GM12878 (cell line): ENCODE data around the gene CARD18. TPM values are rescaled to one million over a fixed set of nuclear protein-coding genes. Genes with fewer than 3 reads are reported as not detected.

Source experiments
- ATAC-seq: fragments of 200-7000 bp; cut with Tn5 transposase; 3 replicates; pipeline ENCODE4 v1.9.1; 2020; ENCODE audit warnings: mild to moderate bottlenecking, moderate library complexity
- BruUV-seq: library from RNA; stranded (reverse); fragments of 400-500 nt; replicated peaks from 2 replicates; lab custom pipeline; 2021; lab: Mats Ljungman, UMichigan
- CTCF ChIA-PET: fragments of 300-600 bp; sonication (Branson Sonifier 250); formaldehyde crosslinking; extraction: SDS; loops from one replicate; lab custom pipeline; 2021; ENCODE audit warnings: inconsistent platforms; lab: Yijun Ruan, JAX
- POLR2A ChIA-PET: fragments of 350-600 bp; formaldehyde crosslinking; extraction: SDS; loops from one replicate; lab custom pipeline; 2021; ENCODE audit warnings: inconsistent platforms; lab: Charles Lee
- RAD21 ChIA-PET: fragments of 300-600 bp; sonication (Branson Sonifier 250); formaldehyde crosslinking; loops from one replicate; lab custom pipeline; 2023; ENCODE audit warnings: antibody characterized with exemption; ENCODE audit not compliant: unreplicated experiment; lab: Charles Lee
- SMC1A ChIA-PET: fragments of 300-600 bp; sonication (Branson Sonifier 250); formaldehyde crosslinking; loops from one replicate; lab custom pipeline; 2023; ENCODE audit not compliant: unreplicated experiment, uncharacterized antibody; lab: Charles Lee
- DNase-seq: peaks from one replicate; pipeline ENCODE4 v3.0.0-alpha.2; 2011; ENCODE audit warnings: low read depth, low spot score
- FAIRE-seq: peaks from 3 replicates; lab custom pipeline; 2011; peaks lifted over from hg19 to GRCh38; lab: Jason Lieb, UNC
- H2AFZ ChIP-seq: 2 replicates; pipeline ENCODE4 v1.6.0; 2011; ENCODE audit warnings: low read depth, low read length, control low read depth; ENCODE audit not compliant: control insufficient read depth
- H3K27ac ChIP-seq: 2 replicates; pipeline ENCODE4 v1.5.1; 2011; ENCODE audit warnings: control low read depth; ENCODE audit not compliant: control insufficient read depth, insufficient read depth
- H3K27me3 ChIP-seq, 2 experiments: replicated peaks in 1 of 2; 2 replicates each; pipeline versions ENCODE4 v1.6.0 to v1.6.1; 2011; ENCODE audit warnings: low read length in 1 of 2; ENCODE audit not compliant: control insufficient read depth in 2 of 2, insufficient read depth in 2 of 2
- H3K36me3 ChIP-seq, 2 experiments: 2 replicates each; pipeline ENCODE4 v1.5.1; 2011; ENCODE audit warnings: low read length in 1 of 2; ENCODE audit not compliant: control insufficient read depth in 2 of 2, insufficient read depth in 2 of 2
- H3K4me1 ChIP-seq: 2 replicates; pipeline ENCODE4 v1.6.1; 2011; ENCODE audit warnings: mild to moderate bottlenecking, low read length, moderate library complexity, mixed read lengths; ENCODE audit not compliant: control insufficient read depth, insufficient read depth
- H3K4me2 ChIP-seq: 2 replicates; pipeline ENCODE4 v1.6.0; 2011; ENCODE audit warnings: control low read depth; ENCODE audit not compliant: control insufficient read depth, insufficient read depth
- H3K4me3 ChIP-seq: fragments of 200-600 bp; sonication (generic); 2 replicates; pipeline ENCODE4 v1.5.1; 2016
- H3K79me2 ChIP-seq: 2 replicates; pipeline ENCODE4 v1.6.0; 2011; ENCODE audit warnings: low read length; ENCODE audit not compliant: control insufficient read depth, insufficient read depth
- H3K9ac ChIP-seq: 2 replicates; pipeline ENCODE4 v1.8.0; 2011; ENCODE audit warnings: low read length, control low read depth, mixed read lengths; ENCODE audit not compliant: control insufficient read depth, insufficient read depth
- H3K9me3 ChIP-seq: replicated peaks from 3 replicates; pipeline ENCODE4 v1.5.1; 2011; ENCODE audit warnings: mild to moderate bottlenecking, low read length; ENCODE audit not compliant: control insufficient read depth, insufficient read depth
- H4K20me1 ChIP-seq: 2 replicates; pipeline ENCODE4 v1.6.0; 2011; ENCODE audit not compliant: control insufficient read depth, insufficient read depth
- CUX1 ChIP-seq: IDR thresholded peaks from 2 replicates; pipeline ENCODE4 v1.6.1; 2012; ENCODE audit warnings: improper control_type of control experiment, low read depth, low read length; ENCODE audit not compliant: insufficient replicate concordance
- E2F4 ChIP-seq: IDR thresholded peaks from 2 replicates; pipeline ENCODE4 v1.6.1; 2012; ENCODE audit warnings: low read depth, low read length, improper control_type of control experiment
- FOXK2 ChIP-seq: fragments of 450-650 bp; IDR thresholded peaks from 2 replicates; pipeline ENCODE4 v1.6.1; 2017; ENCODE audit warnings: mild to moderate bottlenecking, moderate library complexity
- HDAC2 ChIP-seq: fragments of 200-600 bp; sonication (generic); IDR thresholded peaks from 2 replicates; pipeline ENCODE4 v1.6.1; 2017
- HDAC6 ChIP-seq: fragments of 200-600 bp; sonication (generic); IDR thresholded peaks from one replicate; pipeline ENCODE4 v1.8.0; 2017; ENCODE audit warnings: antibody characterized with exemption; ENCODE audit not compliant: unreplicated experiment
- IRF5 ChIP-seq: fragments of 450-650 bp; IDR thresholded peaks from 2 replicates; pipeline ENCODE4 v1.6.1; 2017; ENCODE audit warnings: borderline replicate concordance
- KDM1A ChIP-seq: fragments of 200-600 bp; sonication (generic); IDR thresholded peaks from 2 replicates; pipeline ENCODE4 v1.6.1; 2016; ENCODE audit warnings: borderline replicate concordance
- SMC3 ChIP-seq: IDR thresholded peaks from 2 replicates; pipeline ENCODE4 v1.6.1; 2011; ENCODE audit warnings: low read length, improper control_type of control experiment, borderline replicate concordance
- WGBS: methylation state at CpG from one replicate; pipeline ENCODE4 v1.1.6; 2016; ENCODE audit warnings: low lambda C conversion rate; ENCODE audit not compliant: insufficient replicate concordance, insufficient coverage; ENCODE audit errors: missing lambda C conversion rate; 5-methylcytosine and 5-hydroxymethylcytosine counted together
- in situ Hi-C: fragments of 300-500 bp; cut with MboI; formaldehyde crosslinking; loops from 9 replicates; pipeline ENCODE4 v1.14.3; 2018; ENCODE audit warnings: mixed read lengths
- intact Hi-C: fragments of 100-400 bp; cut with micrococcal nuclease; formaldehyde crosslinking; loops from one replicate; pipeline ENCODE4 v1.14.2; 2022; ENCODE audit not compliant: unreplicated experiment
- polyA plus RNA-seq, 11 experiments: library from polyadenylated mRNA; depleted of rRNA in 4 of 11; unstranded in 6 of 11; stranded (reverse) in 5 of 11; fragments of >200 nt; fragmentation: Nextera tagmentation in 4 of 11; fragmentation: Illumina TruSeq in 1 of 11; extraction: Ambion mirVana in 4 of 11; extraction: Trizol in 1 of 11; gene quantifications; 1 replicate in 1 of 11; 2 replicates in 10 of 11; pipeline versions ENCODE4 v1.2.1 to v1.2.3, GENCODE V29; 2011 to 2016; ENCODE audit warnings: inconsistent platforms in 2 of 11, missing spikeins in 2 of 11, low read depth in 1 of 11
- total RNA-seq, 4 experiments: library from RNA; depleted of rRNA in 3 of 4; stranded (reverse); fragments of >200 nt in 3 of 4; fragmentation: Illumina TruSeq in 1 of 4; extraction: Trizol in 1 of 4; gene quantifications; 2 replicates each; pipeline versions ENCODE4 v1.2.1 to v1.2.3, GENCODE V29; 2013 to 2021

Gene CARD18
- total and polyA plus RNA-seq, 10 of the 15 experiments (the other 5 are each of a cell fraction or from before 2014, with no cell fraction given): not detected

- no peak overlapping the region for H3K4me2 ChIP-seq
- in situ Hi-C loops (no loop called here), intact Hi-C loops (no loop called here)
- no peaks in the 10 kb centered on the region for H3K9me3 ChIP-seq
- ChIA-PET RAD21 (no interaction called here), CTCF (no interaction called here), SMC1A (no interaction called here), POLR2A (no interaction called here)
- H3K27me3 ChIP-seq: no peaks in the 10 kb centered on the region
- H4K20me1 ChIP-seq: no peaks in the 10 kb centered on the region
- no peak overlapping the region for H3K9ac ChIP-seq
- H3K4me3 ChIP-seq: no peak overlapping the region
- FAIRE-seq (no peak), ATAC-seq (no peak), DNase-seq (no peak)
- no peaks in the 10 kb centered on the region for H3K79me2 ChIP-seq
- no peak for TF ChIP-seq KDM1A
- TF ChIP-seq HDAC2: no peak
- TF ChIP-seq HDAC6: no peak
- no peak for TF ChIP-seq SMC3
- no peak overlapping the region for H2AFZ ChIP-seq
- no peaks in the 10 kb centered on the region for H3K4me1 ChIP-seq
- BruUV-seq: no TSS peak
- H3K36me3 ChIP-seq: no peaks in the 10 kb centered on the region
- no peak overlapping the region for H3K27ac ChIP-seq
- WGBS: 61% methylated on average over 5 of the region's 5 CpGs
Observed at GRCh38 chr11:105152560-105152959, 13.0 kb upstream of the CARD18 start.

- CTCF ChIA-PET: no interaction called here
- no TSS peak for BruUV-seq
- SMC1A ChIA-PET: no interaction called here
- H3K79me2 ChIP-seq: no peaks in the 10 kb centered on the region
- no peak for ATAC-seq
- POLR2A ChIA-PET: no interaction called here
- H3K27ac ChIP-seq: no peak overlapping the region
- H3K36me3 ChIP-seq: no peaks in the 10 kb centered on the region
- H2AFZ ChIP-seq: no peak overlapping the region
- no peak overlapping the region for H3K4me2 ChIP-seq
- H3K4me3 ChIP-seq: no peak overlapping the region
- H3K9me3 ChIP-seq: no peaks in the 10 kb centered on the region
- no peak for FAIRE-seq
- H3K9ac ChIP-seq: no peak overlapping the region
- 38% methylated on average over 6 of the region's 6 CpGs for WGBS
- no peak for DNase-seq
- H3K27me3 ChIP-seq: no peaks in the 10 kb centered on the region
- in situ Hi-C loops: no loop called here
- RAD21 ChIA-PET: no interaction called here
- no peaks in the 10 kb centered on the region for H3K4me1 ChIP-seq
- no peaks in the 10 kb centered on the region for H4K20me1 ChIP-seq
- intact Hi-C loops: no loop called here
- no peak for TF ChIP-seq IRF5
- TF ChIP-seq FOXK2: no peak
- no peak for TF ChIP-seq E2F4
- no peak for TF ChIP-seq CUX1
Observed at GRCh38 chr11:105152021-105152512, 12.5 kb upstream of the CARD18 start.
